A673 (cell line): Measurements from ENCODE around the gene ANKS1B.

Experiments
- CTCF ChIP-seq: fragments of 300-800, 200-600 bp; sonication (generic); conservative IDR thresholded peaks from 2 replicates; pipeline ENCODE4 v1.5.1; 2017; ENCODE audit warnings: low read depth, mild to moderate bottlenecking, antibody characterized with exemption, low read length, moderate library complexity, mixed read lengths
- EZH2 ChIP-seq: fragments of 200-600 bp; sonication (generic); IDR thresholded peaks from 2 replicates; pipeline ENCODE4 v1.6.1; 2017; ENCODE audit warnings: borderline replicate concordance, low read depth, mild to moderate bottlenecking, mixed read lengths, antibody characterized with exemption, low read length; ENCODE audit not compliant: poor library complexity, severe bottlenecking

- TF ChIP-seq CTCF = no peak
- no peak for TF ChIP-seq EZH2
These were observed 18.3 kb downstream of the ANKS1B start for GRCh38 chr12:99966429-99966828.
